Loucy (cell line): ENCODE results near the gene PIEZO1.

Source experiments
- H2AFZ ChIP-seq: fragments of 200-600 bp; sonication (generic); 2 replicates; pipeline ENCODE4 v1.6.0; 2016; ENCODE audit warnings: antibody characterized with exemption, mild to moderate bottlenecking, low read length, moderate library complexity
- H3F3A ChIP-seq: fragments of 200-600 bp; 2 replicates; pipeline ENCODE4 v1.6.0; 2016; ENCODE audit warnings: antibody characterized with exemption, low read depth, mild to moderate bottlenecking
- H3K27me3 ChIP-seq: fragments of 200-600 bp; sonication (generic); 2 replicates; pipeline ENCODE4 v1.6.1; 2014; ENCODE audit warnings: low read length, mild to moderate bottlenecking; ENCODE audit not compliant: insufficient read depth, poor library complexity, severe bottlenecking
- H3K36me3 ChIP-seq: fragments of 200-600 bp; sonication (generic); 2 replicates; pipeline ENCODE4 v1.6.1; 2016; ENCODE audit warnings: low read length; ENCODE audit not compliant: insufficient read depth
- H3K4me1 ChIP-seq: fragments of 200-600 bp; sonication (generic); 2 replicates; pipeline ENCODE4 v1.5.1; 2014; ENCODE audit warnings: low read length, mild to moderate bottlenecking; ENCODE audit not compliant: insufficient read depth, poor library complexity, severe bottlenecking
- H3K4me2 ChIP-seq: fragments of 200-600 bp; sonication (generic); 2 replicates; pipeline ENCODE4 v1.6.0; 2014; ENCODE audit warnings: antibody characterized with exemption, low read length, low read depth, mild to moderate bottlenecking; ENCODE audit not compliant: poor library complexity, severe bottlenecking
- H3K4me3 ChIP-seq: fragments of 200-600 bp; sonication (generic); 2 replicates; pipeline ENCODE4 v1.5.1; 2014; ENCODE audit warnings: low read length, mild to moderate bottlenecking, mixed read lengths; ENCODE audit not compliant: poor library complexity, severe bottlenecking
- H3K79me2 ChIP-seq: fragments of 200-600 bp; sonication (generic); 2 replicates; pipeline ENCODE4 v1.6.1; 2014; ENCODE audit warnings: low read length; ENCODE audit not compliant: insufficient read depth
- H3K9ac ChIP-seq: fragments of 200-600 bp; sonication (generic); 2 replicates; pipeline ENCODE4 v1.6.0; 2014; ENCODE audit warnings: mild to moderate bottlenecking, low read depth, low read length, moderate library complexity; ENCODE audit not compliant: poor library complexity, severe bottlenecking
- H3K9me2 ChIP-seq: fragments of 200-600 bp; sonication (generic); replicated peaks from 2 replicates; pipeline ENCODE4 v1.6.1; 2016; ENCODE audit warnings: low read depth, low read length, mixed read lengths
- H3K9me3 ChIP-seq: fragments of 200-600 bp; sonication (generic); 2 replicates; pipeline ENCODE4 v1.6.1; 2014; ENCODE audit warnings: mild to moderate bottlenecking, antibody characterized with exemption, low read length, low read depth; ENCODE audit not compliant: insufficient read depth
- H4K20me1 ChIP-seq: fragments of 200-600 bp; sonication (generic); 2 replicates; pipeline ENCODE4 v1.6.0; 2014; ENCODE audit warnings: antibody characterized with exemption, low read length, mild to moderate bottlenecking; ENCODE audit not compliant: insufficient read depth, poor library complexity, severe bottlenecking
- CTCF ChIP-seq: fragments of 200-600 bp; sonication (generic); conservative IDR thresholded peaks from 2 replicates; pipeline ENCODE4 v1.5.1; 2014; ENCODE audit warnings: mild to moderate bottlenecking, antibody characterized with exemption, low read length
- EZH2phosphoT487 ChIP-seq: fragments of 200-600 bp; IDR thresholded peaks from 2 replicates; pipeline ENCODE4 v1.6.1; 2018; ENCODE audit warnings: antibody characterized with exemption, mild to moderate bottlenecking, moderate library complexity, borderline replicate concordance

PIEZO1 gene

DNA sequence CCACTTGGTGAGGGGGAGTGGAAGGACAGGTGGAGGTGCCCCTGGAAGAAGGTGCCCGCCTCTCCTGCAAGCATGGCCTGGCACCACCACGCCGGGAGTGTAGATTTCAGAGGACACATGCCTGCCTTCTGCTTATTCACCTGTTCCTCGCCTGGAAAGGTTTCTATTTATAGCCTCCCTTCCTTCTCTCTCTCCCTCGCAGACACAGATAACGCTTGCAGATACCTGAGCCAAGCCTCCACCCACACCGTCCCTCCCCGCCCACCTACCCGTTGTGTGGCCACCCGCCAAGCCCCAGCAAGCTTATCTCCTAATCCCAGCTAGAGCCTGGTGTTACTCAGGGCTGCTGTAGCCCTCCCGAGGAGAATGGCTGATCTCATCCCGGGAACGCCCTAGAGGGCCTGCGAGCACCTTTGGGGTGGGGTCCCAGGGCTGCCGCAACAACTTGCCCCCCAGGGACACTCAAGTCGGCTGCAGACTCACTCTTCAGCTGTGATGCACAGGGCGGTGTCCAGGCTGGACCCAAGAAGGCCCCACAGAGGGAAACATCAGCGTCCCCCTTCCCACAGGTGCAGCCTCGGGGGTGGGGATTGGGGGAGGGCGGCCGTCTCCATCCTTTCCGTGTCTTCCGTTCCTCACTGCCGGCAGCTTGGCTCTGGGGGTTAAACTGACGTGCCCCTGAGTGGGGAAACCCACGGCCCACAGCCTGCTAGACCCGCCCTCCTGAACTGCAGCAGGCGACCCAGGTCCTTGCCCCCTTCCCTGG is 96.8 kb downstream of the PIEZO1 start:
- no peak overlapping the region for H3K4me2 ChIP-seq

DNA sequence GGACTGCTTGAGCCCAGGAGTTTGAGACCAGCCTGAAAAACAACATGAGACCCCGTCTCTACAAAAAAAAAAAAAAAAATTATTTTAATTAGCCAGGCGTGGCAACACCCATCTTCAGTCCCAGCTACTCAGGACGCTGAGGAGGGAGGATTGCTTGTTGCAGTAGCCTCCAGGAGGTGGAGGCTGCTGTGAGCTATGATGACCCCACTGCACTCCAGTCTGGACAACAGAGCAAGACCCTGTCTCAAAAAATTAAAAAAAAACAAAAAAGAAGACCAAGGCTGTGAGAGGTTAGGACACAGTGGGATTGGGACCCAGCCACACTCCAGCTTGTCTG is 97.4 kb downstream of the PIEZO1 start:
- H3K4me3 ChIP-seq = no peak overlapping the region
- no peak for TF ChIP-seq EZH2phosphoT487
- TF ChIP-seq CTCF = no peak
- no peaks in the 10 kb centered on the region for H3F3A ChIP-seq
- no peaks in the 10 kb centered on the region for H3K79me2 ChIP-seq
- H3K9ac ChIP-seq = no peak overlapping the region
- no peaks in the 10 kb centered on the region for H3K9me2 ChIP-seq
- H3K27me3 ChIP-seq = no peaks in the 10 kb centered on the region
- no peaks in the 10 kb centered on the region for H4K20me1 ChIP-seq
- H3K4me2 ChIP-seq = no peak overlapping the region
- H3K4me1 ChIP-seq = peaks cover 6% of the 10 kb centered on the region
- H2AFZ ChIP-seq = no peak overlapping the region
- no peaks in the 10 kb centered on the region for H3K9me3 ChIP-seq
- H3K36me3 ChIP-seq = no peaks in the 10 kb centered on the region

More for the DNA sequence above, 96.8 kb downstream of the PIEZO1 start:
- TF ChIP-seq EZH2phosphoT487 (no peak), CTCF (no peak)
- no peaks in the 10 kb centered on the region for H4K20me1 ChIP-seq
- H3K9me3 ChIP-seq = no peaks in the 10 kb centered on the region
- H3K4me3 ChIP-seq = no peak overlapping the region
- no peaks in the 10 kb centered on the region for H3K27me3 ChIP-seq
- H2AFZ ChIP-seq = no peak overlapping the region
- no peaks in the 10 kb centered on the region for H3K36me3 ChIP-seq
- H3K79me2 ChIP-seq = no peaks in the 10 kb centered on the region
- H3K9ac ChIP-seq = no peak overlapping the region
- H3F3A ChIP-seq = no peaks in the 10 kb centered on the region
- H3K9me2 ChIP-seq = no peaks in the 10 kb centered on the region
- H3K4me1 ChIP-seq = peaks cover 6% of the 10 kb centered on the region

GRCh38 chr16:88687254-88687576 is 97.8 kb downstream of the PIEZO1 start:
- Histone ChIP-seq H3K4me3 (no peak overlapping the region), H3K27me3 (no peaks in the 10 kb centered on the region), H3K36me3 (no peaks in the 10 kb centered on the region), H3K4me1 (peaks cover 6% of the 10 kb centered on the region), H2AFZ (no peak overlapping the region), H3K9me2 (no peaks in the 10 kb centered on the region), H3K9ac (no peak overlapping the region), H3F3A (no peaks in the 10 kb centered on the region), H3K9me3 (no peaks in the 10 kb centered on the region), H3K79me2 (no peaks in the 10 kb centered on the region), H3K4me2 (no peak overlapping the region), H4K20me1 (no peaks in the 10 kb centered on the region)
- TF ChIP-seq EZH2phosphoT487 = no peak
- no peak for TF ChIP-seq CTCF
